HG03457 (cell line): ENCODE data around the gene DBF4B.

Source experiments
- ATAC-seq: cut with Tn5 transposase; IDR thresholded peaks from one replicate; pipeline ENCODE4 v1.9.1; 2021; ENCODE audit warnings: moderate number of reproducible peaks; ENCODE audit not compliant: unreplicated experiment

Gene DBF4B

DNA sequence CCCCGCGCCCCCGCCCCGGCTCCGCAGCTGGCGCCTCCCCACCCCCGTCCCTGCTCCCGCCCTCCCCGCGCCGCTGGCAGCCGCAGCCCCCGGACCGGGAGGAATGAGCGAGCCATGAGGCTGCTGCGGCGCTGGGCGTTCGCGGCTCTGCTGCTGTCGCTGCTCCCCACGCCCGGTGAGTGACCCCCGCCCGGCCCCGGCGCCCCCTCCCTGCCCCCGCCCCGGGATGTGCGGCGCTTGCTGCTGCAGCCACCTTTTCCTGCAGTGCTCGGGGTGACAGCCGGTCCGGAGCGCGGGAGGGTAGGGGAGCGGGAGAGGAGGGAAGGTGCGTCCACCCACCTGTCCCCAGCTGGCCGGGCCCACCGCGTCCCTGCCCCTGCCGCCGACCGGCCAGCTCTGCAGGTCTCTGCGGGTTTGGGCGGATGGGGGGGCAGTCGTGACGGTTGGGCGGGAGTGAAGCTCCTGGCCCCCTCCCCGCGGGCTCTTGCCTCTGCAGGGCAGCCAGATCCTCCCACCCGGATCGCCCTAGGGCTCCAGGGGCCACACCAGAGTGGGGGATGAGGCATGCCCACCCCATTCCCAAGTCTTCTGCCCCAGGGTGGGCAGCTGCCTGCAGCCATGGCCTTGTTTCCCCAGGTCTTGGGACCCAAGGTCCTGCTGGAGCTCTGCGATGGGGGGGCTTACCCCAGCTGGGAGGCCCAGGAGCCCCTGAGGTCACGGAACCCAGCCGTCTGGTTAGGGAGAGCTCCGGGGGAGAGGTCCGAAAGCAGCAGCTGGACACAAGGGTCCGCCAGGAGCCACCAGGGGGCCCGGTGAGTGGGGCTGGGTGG lies 50.8 kb downstream of the DBF4B start:
- no peak for ATAC-seq

DNA sequence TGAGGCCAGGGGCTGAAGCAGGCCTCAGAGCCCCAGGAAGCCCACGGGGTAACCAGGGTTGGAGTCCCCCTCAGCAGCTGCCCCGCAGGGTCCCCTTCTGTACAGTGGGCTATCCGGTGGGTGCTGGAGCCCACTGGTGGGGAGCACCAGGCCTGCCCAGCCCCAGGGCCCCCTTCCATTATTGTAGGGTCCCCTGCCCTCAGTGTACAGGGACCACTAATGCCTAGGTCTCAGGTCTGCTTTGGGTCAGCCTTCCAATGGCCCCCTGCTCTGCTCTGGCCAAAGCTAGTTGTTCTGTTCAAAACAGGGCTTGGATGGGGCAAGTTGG lies 51.4 kb downstream of the DBF4B start:
- ATAC-seq = no peak

DNA sequence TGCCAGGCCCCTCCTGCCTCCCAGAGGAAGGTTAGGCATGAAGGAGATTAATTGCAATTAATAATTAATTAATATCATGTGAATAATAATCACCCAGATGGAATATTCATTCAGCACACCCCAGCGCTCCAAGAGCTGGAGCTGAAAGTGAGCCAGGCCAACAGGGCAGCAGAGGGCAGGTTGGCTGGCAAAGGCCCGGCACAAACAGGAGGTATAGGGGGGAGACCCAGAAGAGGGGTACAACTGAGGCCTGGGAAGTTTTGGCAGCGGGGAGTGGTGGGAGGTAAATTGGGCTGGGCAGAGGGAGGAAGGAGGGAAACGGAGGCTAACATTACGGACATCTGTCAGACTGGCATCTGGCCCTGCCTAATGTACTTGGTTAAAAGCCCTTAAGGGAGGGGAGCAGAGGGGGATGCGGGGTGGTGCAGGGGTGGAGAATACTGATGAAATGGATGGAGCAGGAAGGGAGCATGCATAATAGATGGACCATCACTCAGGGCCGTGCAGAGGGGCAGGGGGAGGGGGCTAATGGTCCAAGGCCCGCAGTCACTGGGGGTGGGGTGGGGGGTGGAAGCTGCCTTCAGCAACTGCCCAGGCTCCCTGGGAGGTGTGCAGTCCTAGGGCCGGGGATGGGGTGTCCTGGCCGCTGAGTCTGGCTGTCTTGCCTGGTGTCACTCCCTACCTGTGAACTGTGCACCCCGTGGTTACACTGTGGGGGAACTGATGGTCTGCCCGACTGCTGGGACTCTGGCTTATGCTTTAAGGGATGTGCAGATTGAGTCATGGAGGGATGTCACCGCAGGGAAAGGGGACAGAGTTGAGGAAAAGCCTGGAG lies 52.2 kb downstream of the DBF4B start:
- ATAC-seq = no peak

DNA sequence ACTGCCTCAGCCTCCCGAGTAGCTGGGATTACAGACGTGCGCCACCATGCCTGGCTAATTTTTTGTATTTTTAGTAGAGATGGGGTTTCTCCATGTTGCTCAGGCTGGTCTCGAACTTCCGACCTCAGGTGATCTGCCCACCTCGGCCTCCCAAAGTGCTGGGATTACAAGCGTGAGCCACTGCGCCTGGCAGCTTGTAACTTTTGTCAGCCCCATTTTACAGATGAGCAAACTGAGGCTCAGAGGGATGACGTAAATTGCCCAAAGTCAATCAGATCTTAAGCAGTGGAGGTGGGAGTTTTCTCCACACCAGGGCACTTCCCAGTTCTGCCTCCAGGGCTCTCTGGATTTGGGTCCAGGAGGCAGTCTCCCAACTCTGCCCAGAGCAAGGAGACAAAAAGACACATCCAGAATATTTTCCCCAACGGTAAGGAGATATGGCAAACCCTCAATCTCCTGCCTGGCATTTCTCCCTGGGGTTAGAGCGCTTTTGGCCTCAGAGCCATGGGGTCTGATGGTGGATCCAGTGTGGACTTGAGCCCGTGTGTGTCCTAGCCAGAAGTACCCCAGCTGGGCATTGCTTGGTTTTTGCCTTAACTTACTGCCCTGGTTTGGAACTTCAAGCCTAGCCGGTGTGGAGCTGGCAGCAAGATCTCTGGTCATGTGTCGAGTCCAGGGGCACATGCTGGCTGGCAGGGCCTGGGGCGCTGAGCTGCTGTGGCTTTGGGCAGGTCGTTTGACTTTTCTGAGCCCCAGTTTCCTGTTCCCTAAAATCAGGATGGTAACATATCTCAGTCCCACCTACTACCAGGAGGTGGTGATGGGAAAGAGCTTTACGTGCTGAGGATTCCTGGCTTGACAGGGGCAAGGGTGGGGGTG lies 53.7 kb downstream of the DBF4B start:
- no peak for ATAC-seq

DNA sequence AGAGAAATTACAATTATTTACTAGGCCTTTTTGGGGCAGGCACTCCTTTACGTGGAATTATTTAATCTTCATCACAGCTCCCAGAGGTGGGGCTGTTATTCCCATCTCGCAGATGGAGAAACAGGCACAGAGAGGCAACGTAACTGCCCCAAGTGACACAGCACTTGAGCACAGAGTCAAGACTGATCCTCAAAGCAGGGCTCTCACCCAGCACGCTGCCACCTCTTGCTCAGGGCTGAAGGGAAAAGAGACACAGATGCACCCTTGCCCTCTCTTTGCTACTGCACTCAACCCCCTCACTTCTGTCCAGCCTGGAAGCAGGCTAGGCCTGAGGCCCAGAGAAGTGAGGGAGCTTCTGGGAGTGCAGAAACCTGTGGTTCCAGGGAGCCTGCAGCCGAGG lies 54.7 kb downstream of the DBF4B start:
- ATAC-seq = no peak

DNA sequence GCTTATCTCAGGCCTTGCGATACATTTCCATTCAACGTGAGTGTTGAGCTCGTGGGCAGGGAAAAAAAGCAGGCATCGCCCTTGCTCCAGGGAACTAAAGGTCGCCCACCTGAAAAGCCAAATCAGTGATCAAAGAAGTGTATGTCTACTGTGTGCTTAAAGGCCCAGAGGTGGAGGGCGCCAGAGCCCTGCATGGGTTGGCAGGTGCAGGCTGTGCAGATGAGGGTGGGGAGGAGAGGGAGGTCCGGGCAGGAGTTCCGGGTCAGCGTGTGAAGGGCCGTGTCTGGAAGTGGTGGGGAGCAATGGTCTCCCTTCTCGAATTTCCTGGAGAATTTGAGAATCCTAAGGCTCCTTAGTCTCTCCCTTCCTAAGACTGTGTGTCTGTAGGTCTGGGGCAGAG lies 57.5 kb downstream of the DBF4B start:
- ATAC-seq = no peak

DNA sequence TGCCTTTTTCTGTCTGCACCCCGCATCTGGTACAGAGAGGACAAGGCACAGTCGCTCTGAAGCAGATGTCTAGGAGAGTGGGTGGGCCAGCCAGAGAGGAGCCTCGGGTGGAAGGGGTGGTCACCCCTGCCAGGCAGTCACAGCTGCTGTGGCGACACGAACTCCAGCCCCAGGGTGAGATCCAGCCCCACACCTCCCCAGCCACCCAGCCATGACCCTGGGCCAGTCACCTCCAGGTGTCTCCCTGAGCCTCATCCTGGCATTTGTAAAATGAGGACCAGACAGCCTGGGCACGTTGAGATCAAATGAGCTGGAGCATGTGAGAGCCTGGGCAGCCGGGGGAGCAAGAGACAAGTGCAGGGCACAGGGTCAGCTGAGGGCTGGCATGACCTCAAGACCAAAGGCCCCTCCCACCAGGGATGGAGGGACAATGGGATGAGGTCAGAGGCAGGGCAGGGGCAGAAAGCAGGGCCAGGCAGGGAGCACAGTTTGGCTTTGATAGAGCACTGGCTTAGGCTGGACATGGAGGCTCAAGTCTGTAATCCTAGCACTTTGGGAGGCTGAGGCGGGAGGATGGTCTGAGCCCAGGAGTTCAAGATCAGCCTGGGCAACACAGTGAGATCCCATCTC lies 58.1 kb downstream of the DBF4B start:
- ATAC-seq = no peak

DNA sequence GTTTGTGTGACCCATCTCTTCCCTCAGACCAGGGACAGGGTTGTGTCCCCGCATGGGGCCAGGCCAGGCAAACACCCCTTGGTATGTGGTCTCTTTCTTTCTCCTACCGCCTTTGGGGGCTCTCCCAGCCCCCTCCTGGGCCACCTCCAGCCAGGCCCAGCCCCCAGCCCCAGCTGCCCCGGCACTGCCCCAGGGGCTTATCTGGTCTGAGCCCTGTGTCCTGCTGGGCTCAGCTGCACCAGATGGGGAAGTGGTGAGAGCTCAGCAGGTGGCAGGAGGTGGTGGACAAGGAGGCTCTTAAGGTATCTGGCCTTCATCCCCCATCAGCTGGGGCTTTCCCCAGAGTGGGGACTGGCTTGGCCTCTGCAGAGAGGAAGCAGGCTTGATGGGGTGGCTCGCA lies 59.0 kb downstream of the DBF4B start:
- ATAC-seq = no peak

DNA sequence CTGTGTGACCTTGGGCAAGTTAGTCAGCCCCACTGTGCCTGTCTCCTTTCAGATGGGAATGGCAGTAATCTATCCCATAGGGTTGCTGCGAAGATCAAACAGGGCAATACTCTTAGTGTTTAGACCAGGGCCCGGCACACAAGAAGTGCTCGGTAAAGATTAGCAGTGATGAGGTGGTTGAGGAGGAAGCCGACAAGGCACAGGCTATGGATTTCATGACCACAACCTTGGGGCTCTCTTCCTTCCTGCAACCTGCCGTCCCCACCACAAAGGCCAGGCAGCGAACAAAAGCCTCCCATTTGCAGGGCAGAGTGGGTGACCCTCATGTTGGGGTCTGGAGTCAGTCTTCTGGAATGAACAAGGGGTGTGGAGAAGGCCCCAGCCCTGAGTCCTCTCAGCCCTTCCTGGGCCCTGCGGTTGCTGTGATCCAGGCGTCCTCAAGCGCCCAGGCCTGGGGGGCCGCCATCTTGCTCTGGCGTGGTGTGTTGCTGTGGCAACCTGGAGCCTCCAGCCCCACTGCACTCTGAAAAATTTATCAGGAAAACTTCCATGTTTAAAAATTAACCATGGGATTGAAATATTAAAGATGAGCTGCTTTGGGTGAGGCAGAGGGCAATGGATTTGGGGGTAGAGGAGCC lies 60.2 kb downstream of the DBF4B start:
- ATAC-seq = no peak

DNA sequence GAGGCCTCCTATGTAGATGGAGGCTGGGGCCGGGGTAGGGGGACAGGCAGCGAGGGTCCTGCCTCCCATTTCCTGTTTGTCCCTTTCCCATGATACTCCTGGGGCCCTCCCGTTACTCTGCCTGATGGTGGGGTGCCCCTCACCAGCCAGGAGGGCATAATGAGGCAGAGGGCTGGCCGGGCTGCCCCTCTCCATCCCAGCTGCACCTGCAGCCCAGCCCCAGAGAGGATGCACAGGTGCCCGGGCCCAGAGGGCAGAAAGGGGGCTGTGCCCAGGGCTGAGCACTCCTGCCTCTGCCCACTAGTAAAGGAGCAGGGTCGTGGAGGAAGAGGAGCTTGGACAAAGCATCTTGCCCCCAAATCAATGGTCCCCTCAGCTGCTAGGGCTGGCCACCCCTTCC lies 60.8 kb downstream of the DBF4B start:
- no peak for ATAC-seq

DNA sequence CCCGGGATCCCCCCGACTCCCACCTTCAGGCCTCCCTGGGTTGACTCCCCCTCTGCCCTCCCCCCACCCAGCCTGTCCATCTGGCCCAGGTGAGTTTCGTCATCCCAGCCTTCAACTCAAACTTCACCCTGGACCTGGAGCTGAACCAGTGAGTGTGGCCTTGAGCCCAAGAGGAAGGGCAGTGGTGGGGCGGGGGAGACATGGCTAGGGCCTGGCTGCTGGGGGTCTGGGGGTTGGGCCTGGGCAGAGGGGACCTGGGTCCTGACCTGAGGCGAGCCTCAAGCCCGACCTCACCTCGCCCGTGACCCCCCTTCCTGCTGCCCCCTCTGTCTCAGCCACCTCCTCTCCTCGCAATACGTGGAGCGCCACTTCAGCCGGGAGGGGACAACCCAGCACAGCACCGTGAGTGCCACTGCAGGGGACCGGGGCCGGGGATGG lies 61.2 kb downstream of the DBF4B start:
- ATAC-seq = no peak

DNA sequence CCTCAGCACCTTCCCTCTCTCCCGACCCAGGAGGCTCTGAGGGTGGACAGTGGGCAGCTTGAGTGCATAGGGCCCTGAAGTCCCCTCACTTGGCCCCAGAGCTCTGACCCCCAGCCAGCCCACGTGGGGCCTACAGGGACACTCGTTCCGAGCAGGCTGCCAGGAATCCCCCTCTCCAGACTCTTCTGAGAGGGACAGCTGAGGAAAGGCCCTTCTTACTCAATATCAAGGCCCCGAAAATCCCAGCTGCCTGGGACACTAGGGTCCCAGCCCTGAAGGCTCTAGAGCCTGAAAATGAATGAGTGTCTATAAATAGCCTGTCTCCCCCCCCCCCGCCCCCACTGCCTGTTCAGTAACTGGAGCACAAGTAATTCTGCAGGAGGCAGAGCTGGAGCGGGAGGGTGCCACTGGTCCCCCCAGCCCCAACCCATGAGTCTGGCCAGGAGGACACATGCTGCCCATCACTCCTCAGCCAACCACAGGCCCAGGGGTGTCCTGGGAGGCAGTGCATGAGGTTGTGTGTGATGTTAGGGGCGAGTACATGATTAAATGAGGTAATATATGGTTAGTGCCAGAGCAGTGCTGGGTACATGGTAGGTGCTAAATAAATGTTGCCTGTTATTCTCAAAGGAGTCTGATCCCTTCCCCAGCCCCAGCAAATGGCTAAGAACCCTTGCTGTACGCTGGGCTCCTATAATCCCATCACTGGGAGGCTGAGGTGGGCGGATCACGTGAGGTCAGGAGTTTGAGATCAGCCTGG lies 61.9 kb downstream of the DBF4B start:
- ATAC-seq = no peak

DNA sequence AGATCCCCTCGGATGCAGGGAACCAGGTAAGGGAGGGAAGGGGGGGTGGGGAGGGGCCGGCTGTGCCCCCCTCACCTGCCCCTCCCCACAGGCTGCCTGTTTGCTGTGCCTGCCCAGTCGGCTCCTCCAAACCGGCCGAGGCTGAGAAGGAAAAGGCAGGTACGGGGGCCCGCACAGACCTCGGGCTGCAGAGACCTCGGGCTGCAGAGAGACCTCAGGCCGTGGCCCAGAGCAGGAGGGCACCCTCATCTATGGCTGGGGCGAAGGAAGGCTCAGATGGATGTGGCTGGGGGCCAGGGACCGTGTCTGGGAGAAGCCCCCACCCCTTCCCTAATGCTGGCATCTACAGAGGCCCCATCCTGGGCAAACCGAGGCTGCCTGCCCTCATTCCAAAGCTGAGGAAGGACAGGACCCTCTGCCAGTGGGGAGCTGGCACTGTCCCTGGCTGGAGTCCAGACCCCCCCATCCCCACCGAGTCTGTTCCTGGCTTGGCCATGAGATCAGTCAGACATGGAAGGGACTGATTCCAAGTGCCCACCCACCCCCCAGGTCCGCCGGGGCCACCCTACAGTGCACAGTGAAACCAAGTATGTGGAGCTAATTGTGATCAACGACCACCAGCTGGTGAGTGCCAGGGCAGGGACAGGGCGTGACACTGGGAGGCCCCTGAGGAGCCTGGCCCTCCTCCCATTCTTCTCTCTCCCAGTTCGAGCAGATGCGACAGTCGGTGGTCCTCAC lies 64.0 kb downstream of the DBF4B start:
- no peak for ATAC-seq

DNA sequence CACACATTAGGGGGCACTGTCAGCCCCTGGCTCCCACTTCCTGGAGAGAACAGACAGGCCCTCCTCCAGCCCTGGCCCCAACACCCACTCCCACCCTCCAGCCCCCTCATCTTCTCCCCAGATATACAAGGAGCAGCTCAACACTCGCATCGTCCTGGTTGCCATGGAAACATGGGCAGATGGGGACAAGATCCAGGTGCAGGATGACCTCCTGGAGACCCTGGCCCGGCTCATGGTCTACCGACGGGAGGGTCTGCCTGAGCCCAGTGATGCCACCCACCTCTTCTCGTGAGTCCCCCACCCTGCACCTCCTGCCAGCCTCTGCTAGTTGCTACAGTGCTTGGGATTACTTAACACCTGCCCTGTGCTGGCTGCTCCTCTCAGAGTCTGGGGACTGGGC lies 64.7 kb downstream of the DBF4B start:
- no peak for ATAC-seq

DNA sequence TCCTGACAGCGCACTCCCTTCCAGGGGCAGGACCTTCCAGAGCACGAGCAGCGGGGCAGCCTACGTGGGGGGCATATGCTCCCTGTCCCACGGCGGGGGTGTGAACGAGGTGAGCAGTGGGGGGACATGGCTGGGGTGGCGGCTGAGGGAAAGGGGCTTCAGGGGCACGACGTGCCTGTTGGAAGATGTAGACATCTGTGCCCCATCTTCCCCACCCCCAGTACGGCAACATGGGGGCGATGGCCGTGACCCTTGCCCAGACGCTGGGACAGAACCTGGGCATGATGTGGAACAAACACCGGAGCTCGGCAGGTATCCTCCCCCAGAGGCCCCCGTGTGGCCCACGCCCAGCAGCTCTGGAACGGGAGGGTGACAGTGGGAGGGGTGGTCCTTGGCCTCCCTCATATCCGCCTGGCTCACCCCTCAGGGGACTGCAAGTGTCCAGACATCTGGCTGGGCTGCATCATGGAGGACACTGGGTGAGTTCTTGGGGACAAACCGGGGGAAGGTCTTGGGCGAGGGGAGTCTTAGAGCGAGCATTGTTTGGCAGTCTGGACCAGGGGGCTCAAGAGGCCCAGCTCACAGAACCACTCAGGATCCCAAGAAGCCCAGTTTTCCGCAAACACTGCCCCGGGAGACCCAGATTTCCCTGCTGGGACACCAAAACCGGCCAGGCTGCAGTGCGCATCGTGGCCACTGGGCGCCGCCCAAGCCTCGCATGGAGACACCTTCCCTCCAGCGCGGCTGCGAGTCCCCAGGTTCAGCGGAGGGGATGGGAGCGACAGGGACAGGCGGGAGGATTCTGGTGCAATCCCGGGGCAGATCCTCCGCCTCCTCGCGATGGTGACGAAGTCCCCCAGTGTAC lies 66.0 kb downstream of the DBF4B start:
- no peak for ATAC-seq

DNA sequence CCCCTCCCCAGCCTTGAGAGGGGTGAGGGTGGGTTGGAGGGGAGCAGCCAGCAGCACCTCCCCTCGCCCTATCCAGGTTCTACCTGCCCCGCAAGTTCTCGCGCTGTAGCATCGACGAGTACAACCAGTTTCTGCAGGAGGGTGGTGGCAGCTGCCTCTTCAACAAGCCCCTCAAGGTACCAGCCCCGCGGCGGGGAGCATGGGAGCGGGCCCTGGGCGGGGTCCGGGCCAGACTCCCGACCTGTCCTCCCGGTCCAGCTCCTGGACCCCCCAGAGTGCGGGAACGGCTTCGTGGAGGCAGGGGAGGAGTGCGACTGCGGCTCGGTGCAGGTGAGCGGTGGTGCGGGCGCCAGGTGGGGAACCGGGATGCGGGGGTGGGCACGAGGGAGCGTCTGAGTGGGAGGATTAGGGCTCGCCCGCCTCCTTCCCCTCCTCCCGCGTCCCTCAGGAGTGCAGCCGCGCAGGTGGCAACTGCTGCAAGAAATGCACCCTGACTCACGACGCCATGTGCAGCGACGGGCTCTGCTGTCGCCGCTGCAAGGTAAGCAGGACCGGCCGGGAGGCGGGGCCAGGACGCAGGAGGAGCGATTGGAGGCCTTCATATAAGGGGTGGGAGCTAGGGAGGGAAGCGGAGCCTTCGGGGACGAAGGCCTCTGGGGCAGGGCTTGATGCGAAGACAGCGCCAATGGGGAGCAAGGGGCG lies 66.8 kb downstream of the DBF4B start:
- ATAC-seq = peak; percentile 85

DNA sequence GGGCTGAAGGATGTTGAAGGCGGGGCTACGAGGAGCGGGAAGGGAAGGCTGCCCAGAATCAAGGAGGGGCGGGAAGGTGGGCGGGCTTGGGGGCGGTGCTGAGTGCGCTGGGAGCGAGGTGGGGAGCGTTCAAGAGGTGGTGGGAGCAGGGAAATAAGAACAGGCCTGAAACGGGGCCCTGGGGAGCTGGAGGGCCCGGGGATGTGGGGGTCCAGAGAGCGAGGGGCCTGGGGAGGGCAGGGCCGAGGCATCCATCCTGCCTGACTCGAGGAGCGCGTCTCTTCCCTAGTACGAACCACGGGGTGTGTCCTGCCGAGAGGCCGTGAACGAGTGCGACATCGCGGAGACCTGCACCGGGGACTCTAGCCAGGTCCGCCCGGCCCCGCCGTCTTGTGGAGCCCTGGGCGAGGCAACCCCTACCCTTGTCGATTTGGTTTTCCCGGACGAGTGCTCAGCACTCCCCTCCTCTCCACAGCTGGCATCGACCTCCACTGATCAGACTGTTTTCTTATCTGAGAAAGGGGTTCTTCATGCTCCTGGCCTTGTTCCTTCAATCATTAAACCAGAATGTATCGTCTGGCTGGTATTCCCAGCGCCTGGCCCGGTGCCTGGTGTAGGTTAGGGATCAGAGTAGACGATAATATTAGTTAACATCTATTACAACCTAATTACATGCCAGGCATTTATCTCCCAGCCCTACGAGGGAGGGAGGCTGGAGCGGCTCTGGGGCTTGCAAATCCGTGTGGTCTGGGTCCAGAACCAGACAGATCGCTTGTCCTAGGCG lies 67.6 kb downstream of the DBF4B start:
- no peak for ATAC-seq
